ENCODE data around the gene TTC24.
"Not testable (repeated sequence)": the region's sequence is repeated elsewhere in the genome, so short reads cannot be mapped to it uniquely, and the experiment has no call there.

Gene TTC24

GRCh38 chr1:156595016-156595415 is 15.5 kb downstream of the TTC24 start:
- Mint-ChIP-seq H3K36me3 (peaks cover 33% of the 10 kb centered on the region), H3K27me3 (no peaks in the 10 kb centered on the region), H3K4me1 (peaks cover 43% of the 10 kb centered on the region), H3K9me3 (no peaks in the 10 kb centered on the region), H3K4me3 (no peak overlapping the region), H3K27ac (no peak overlapping the region)
- CTCF ChIA-PET, result interaction anchor here (1.3 to 5.0 kb wide), 6 partner anchors 9 to 114 kb away, joined by 3 to 29 read pairs (median 6); no protein-coding TSS in a partner anchor
- DNase-seq, result no peak

- DNase-seq, result no peak
- H3K4me1 Mint-ChIP-seq, result peaks cover 45% of the 10 kb centered on the region
- no peaks in the 10 kb centered on the region for H3K9me3 Mint-ChIP-seq
- no peaks in the 10 kb centered on the region for H3K27me3 Mint-ChIP-seq
- no peak overlapping the region for H3K27ac Mint-ChIP-seq
- CTCF ChIA-PET, result interaction anchor here (1.1 to 2.4 kb wide), 4 partner anchors 10 to 210 kb away, joined by 3 to 9 read pairs (median 6); no protein-coding TSS in a partner anchor
- H3K36me3 Mint-ChIP-seq, result peaks cover 33% of the 10 kb centered on the region
- H3K4me3 Mint-ChIP-seq, result no peak overlapping the region
These were observed 16.9 kb downstream of the TTC24 start for GRCh38 chr1:156596426-156596825.

GRCh38 chr1:156598125-156598524 is 18.6 kb downstream of the TTC24 start:
- Mint-ChIP-seq H3K36me3 (peaks cover 33% of the 10 kb centered on the region), H3K9me3 (no peaks in the 10 kb centered on the region), H3K4me1 (peaks cover 48% of the 10 kb centered on the region), H3K4me3 (no peak overlapping the region), H3K27me3 (no peaks in the 10 kb centered on the region), H3K27ac (no peak overlapping the region)
- CTCF ChIA-PET, result interaction anchor here (1.2 to 2.0 kb wide), 4 partner anchors 10 to 212 kb away, joined by 3 to 6 read pairs (median 4); no protein-coding TSS in a partner anchor
- no peak for DNase-seq

DNA sequence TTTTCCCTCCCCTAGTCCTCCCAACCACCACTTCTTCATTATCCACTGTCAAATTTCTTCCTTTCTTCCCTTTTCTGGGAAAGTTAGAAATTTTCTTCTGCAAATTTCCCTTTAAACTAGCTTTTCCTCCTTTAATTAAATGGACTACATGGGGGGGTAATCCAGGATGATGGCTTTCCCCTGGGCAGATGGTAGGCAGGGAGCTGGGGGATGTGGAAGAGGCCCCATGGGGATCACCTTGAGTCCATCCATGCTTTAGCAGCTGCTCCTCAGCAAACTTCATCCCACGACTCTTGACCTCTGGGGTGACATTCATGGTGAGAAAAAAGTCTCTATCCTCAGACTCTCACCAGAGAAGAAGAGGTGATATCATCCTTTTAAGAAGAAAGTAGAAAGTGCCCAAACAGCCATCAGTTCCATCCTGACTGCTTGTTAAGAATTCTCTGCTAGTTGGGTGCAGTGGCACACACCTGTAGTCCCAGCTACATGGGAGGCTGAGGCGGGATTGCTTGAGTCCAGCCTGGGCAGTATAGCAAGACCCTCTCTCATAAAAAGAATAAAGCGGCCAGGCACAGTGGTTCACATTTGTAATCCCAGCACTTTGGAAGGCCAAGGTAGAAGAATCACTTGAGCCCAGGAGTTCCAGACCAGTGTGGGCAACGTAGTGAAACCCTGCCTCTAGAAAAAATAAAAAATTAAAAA is 19.4 kb downstream of the TTC24 start:
- H3K36me3 Mint-ChIP-seq, result peaks cover 33% of the 10 kb centered on the region
- H3K4me3 Mint-ChIP-seq, result no peak overlapping the region
- CTCF ChIA-PET, result interaction anchor here (0.6 to 2.7 kb wide), 8 partner anchors 10 to 370 kb away, joined by 3 to 6 read pairs (median 4); no protein-coding TSS in a partner anchor
- no peak for DNase-seq
- H3K9me3 Mint-ChIP-seq, result no peaks in the 10 kb centered on the region
- no peak overlapping the region for H3K27ac Mint-ChIP-seq
- no peaks in the 10 kb centered on the region for H3K27me3 Mint-ChIP-seq
- peaks cover 46% of the 10 kb centered on the region for H3K4me1 Mint-ChIP-seq

- no peak for DNase-seq
- H3K36me3 Mint-ChIP-seq, result peaks cover 33% of the 10 kb centered on the region
- CTCF ChIA-PET, result interaction anchor here (0.5 to 3.0 kb wide), 7 partner anchors 8 to 119 kb away, joined by 3 to 9 read pairs (median 6); partner anchors contain the start of gene NAXE
- no peaks in the 10 kb centered on the region for H3K9me3 Mint-ChIP-seq
- peaks cover 46% of the 10 kb centered on the region for H3K4me1 Mint-ChIP-seq
- no peak overlapping the region for H3K27ac Mint-ChIP-seq
- no peaks in the 10 kb centered on the region for H3K27me3 Mint-ChIP-seq
- H3K4me3 Mint-ChIP-seq, result peak overlapping the region; percentile 98
These were observed 20.3 kb downstream of the TTC24 start for GRCh38 chr1:156599811-156600210.

- Mint-ChIP-seq H3K36me3 (peaks cover 23% of the 10 kb centered on the region), H3K9me3 (no peaks in the 10 kb centered on the region), H3K27me3 (no peaks in the 10 kb centered on the region), H3K4me1 (peaks cover 41% of the 10 kb centered on the region), H3K27ac (peak overlapping the region; percentile 93), H3K4me3 (peak overlapping the region; percentile 98)
- no peak for DNase-seq
- CTCF ChIA-PET, result interaction anchor here (0.6 to 3.0 kb wide), 5 partner anchors 9 to 215 kb away, joined by 3 to 9 read pairs (median 6); partner anchors contain the start of gene NAXE
These were observed 21.2 kb downstream of the TTC24 start for GRCh38 chr1:156600733-156601121.

- peaks cover 20% of the 10 kb centered on the region for H3K36me3 Mint-ChIP-seq
These were observed 21.8 kb downstream of the TTC24 start, which contains the start of gene GPATCH4 for GRCh38 chr1:156601122-156601830. TSS of gene GPATCH4 (minus strand) at chr1:156601479.

DNA sequence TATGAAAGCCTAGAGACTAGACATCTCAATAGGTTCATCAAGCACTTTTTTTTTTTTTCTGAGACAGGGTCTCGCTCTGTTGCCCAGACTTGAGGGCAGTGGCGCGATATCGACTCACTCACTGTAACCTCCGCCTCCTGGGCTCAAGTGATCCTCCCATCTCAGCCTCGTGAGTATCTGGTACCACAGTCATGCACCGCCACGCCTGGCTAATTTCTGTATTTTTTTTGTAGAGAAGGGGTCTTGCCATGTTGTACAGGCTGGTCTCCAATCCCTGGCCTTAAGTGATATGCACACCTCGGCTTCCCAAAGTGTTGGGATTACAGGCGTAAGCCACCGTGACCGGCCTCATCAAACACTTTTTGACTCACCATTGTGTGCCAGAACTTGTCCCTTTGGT is 22.4 kb downstream of the TTC24 start:
- H3K27ac Mint-ChIP-seq, result no peak overlapping the region
- CTCF ChIA-PET, result interaction anchor here (0.6 to 3.0 kb wide), 7 partner anchors 8 to 156 kb away, joined by 3 to 9 read pairs (median 4); partner anchors contain the start of gene NAXE
- DNase-seq, result no peak
- H3K4me3 Mint-ChIP-seq, result peak overlapping the region; percentile 98
- H3K36me3 Mint-ChIP-seq, result peaks cover 15% of the 10 kb centered on the region
- no peaks in the 10 kb centered on the region for H3K9me3 Mint-ChIP-seq
- no peaks in the 10 kb centered on the region for H3K27me3 Mint-ChIP-seq
- H3K4me1 Mint-ChIP-seq, result peaks cover 41% of the 10 kb centered on the region

More at GRCh38 chr1:156601122-156601830, 21.8 kb downstream of the TTC24 start, which contains the start of gene GPATCH4:
- H3K4me1 Mint-ChIP-seq, result peaks cover 41% of the 10 kb centered on the region
- CTCF ChIA-PET, result interaction anchor here (0.6 to 3.0 kb wide), 9 partner anchors 10 to 155 kb away, joined by 3 to 9 read pairs (median 4); partner anchors contain the start of gene NAXE
- no peaks in the 10 kb centered on the region for H3K27me3 Mint-ChIP-seq
- peak; percentile 89 for DNase-seq
- H3K4me3 Mint-ChIP-seq, result peak within 1 kb of the TSS; percentile 98
- peak within 1 kb of the TSS; percentile 93 for H3K27ac Mint-ChIP-seq
- H3K9me3 Mint-ChIP-seq, result no peaks in the 10 kb centered on the region

- no peak for DNase-seq
- no peak overlapping the region for H3K27ac Mint-ChIP-seq
- H3K9me3 Mint-ChIP-seq, result no peaks in the 10 kb centered on the region
- peaks cover 11% of the 10 kb centered on the region for H3K36me3 Mint-ChIP-seq
- H3K4me1 Mint-ChIP-seq, result peaks cover 41% of the 10 kb centered on the region
- peak overlapping the region; percentile 36 for H3K4me3 Mint-ChIP-seq
- H3K27me3 Mint-ChIP-seq, result peaks cover 5% of the 10 kb centered on the region
- CTCF ChIA-PET, result interaction anchor here (0.9 to 3.0 kb wide), 3 partner anchors 9 to 18 kb away, joined by 4 to 9 read pairs (median 5); partner anchors contain the start of gene NAXE
These were observed 23.1 kb downstream of the TTC24 start for GRCh38 chr1:156602557-156602993.

GRCh38 chr1:156607344-156607743 is 27.8 kb downstream of the TTC24 start:
- H3K36me3 Mint-ChIP-seq, H3K27ac Mint-ChIP-seq, H3K4me3 Mint-ChIP-seq, DNase-seq, H3K9me3 Mint-ChIP-seq, CTCF ChIA-PET: not testable (repeated sequence)
- Mint-ChIP-seq H3K27me3 (peaks cover 40% of the 10 kb centered on the region), H3K4me1 (peaks cover 18% of the 10 kb centered on the region)

- H3K27ac Mint-ChIP-seq, result no peak overlapping the region
- peaks cover 47% of the 10 kb centered on the region for H3K27me3 Mint-ChIP-seq
- H3K4me1 Mint-ChIP-seq, result peaks cover 12% of the 10 kb centered on the region
- H3K9me3 Mint-ChIP-seq, result no peaks in the 10 kb centered on the region
- CTCF ChIA-PET, result interaction anchor here (0.6 to 1.8 kb wide), 29 partner anchors 9 to 249 kb away, joined by 3 to 44 read pairs (median 6); partner anchors contain the start of genes NAXE and TTC24
- DNase-seq, result peak; percentile 78
- H3K36me3 Mint-ChIP-seq, result no peaks in the 10 kb centered on the region
- H3K4me3 Mint-ChIP-seq, result no peak overlapping the region
These were observed 28.6 kb downstream of the TTC24 start for GRCh38 chr1:156608036-156608674.

DNA sequence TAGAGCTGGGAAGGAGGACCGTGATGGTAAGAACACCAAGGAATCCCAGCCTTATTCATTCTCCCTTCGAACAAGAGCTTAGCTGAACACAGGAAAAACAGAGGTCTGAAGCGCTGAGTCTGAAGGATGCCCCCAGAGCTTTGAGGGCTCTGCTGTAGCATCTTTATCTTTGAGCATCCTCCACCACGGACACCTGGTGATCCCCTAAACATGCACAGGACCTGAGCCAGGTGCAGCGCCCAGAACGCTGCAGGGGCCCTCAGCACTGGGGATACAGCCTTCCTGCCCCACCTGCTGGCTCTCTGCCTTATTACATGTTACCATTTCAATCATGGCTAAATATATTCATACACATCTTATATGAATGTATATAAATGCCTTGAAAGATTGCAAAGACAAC is 29.5 kb downstream of the TTC24 start:
- H3K27ac Mint-ChIP-seq, result no peak overlapping the region
- H3K27me3 Mint-ChIP-seq, result peaks cover 52% of the 10 kb centered on the region
- H3K9me3 Mint-ChIP-seq, result no peaks in the 10 kb centered on the region
- peak; percentile 78 for DNase-seq
- CTCF ChIA-PET, result interaction anchor here (0.6 to 1.8 kb wide), 29 partner anchors 9 to 250 kb away, joined by 3 to 44 read pairs (median 6); partner anchors contain the start of genes NAXE and TTC24
- H3K4me3 Mint-ChIP-seq, result no peak overlapping the region
- H3K4me1 Mint-ChIP-seq, result peaks cover 12% of the 10 kb centered on the region
- H3K36me3 Mint-ChIP-seq, result no peaks in the 10 kb centered on the region

- H3K4me3 Mint-ChIP-seq, H3K36me3 Mint-ChIP-seq, H3K9me3 Mint-ChIP-seq, DNase-seq, H3K27ac Mint-ChIP-seq: not testable (repeated sequence)
- Mint-ChIP-seq H3K4me1 (peaks cover 12% of the 10 kb centered on the region), H3K27me3 (peaks cover 61% of the 10 kb centered on the region)
- CTCF ChIA-PET, result interaction anchor here (0.7 to 3.3 kb wide), 5 partner anchors 10 to 225 kb away, joined by 3 to 24 read pairs (median 4); no protein-coding TSS in a partner anchor
These were observed 30.5 kb downstream of the TTC24 start for GRCh38 chr1:156610072-156610471.

Data from activated naive CD4-positive, alpha-beta T cell treated with anti-CD3 and anti-CD28 coated beads, Interleukin-2, amount 10 ng/mL, durations not matched to agents 7 days and 5 days (primary cell).